Measurements from ENCODE around the gene AP5Z1. TPM values are rescaled to one million over a fixed set of nuclear protein-coding genes. Genes with fewer than 3 reads are reported as not detected.
A peak's percentile ranks its signal among the peaks of the same experiment; 100 is the strongest.

AP5Z1 gene
- total RNA-seq, 2 donors from 2014 or later: 31.0 to 34.7 TPM

- Histone ChIP-seq H3K9me3 (ENCODE audit: control insufficient read depth, low read length) (no peaks in the 10 kb centered on the region), H3K36me3 (ENCODE audit: control insufficient read depth, insufficient read depth, low read length) (peaks cover 13% of the 10 kb centered on the region), H3K27me3 (ENCODE audit: control insufficient read depth, insufficient read depth, low read length, poor library complexity, severe bottlenecking) (no peaks in the 10 kb centered on the region), H3K27ac (ENCODE audit: low read depth, low read length) (no peak overlapping the region), H3K9ac (ENCODE audit: extremely low read depth, low read length, poor library complexity, severe bottlenecking) (no peak overlapping the region), H3K4me3 (ENCODE audit: low read length) (no peak overlapping the region), H3K4me1 (ENCODE audit: control insufficient read depth, insufficient read depth, low read length) (peaks cover 7% of the 10 kb centered on the region)
- 96 to 97% methylated on average over 15 to 20 of the region's 20 CpGs for WGBS, 2 experiments (ENCODE audit: insufficient coverage in 1 of 2, insufficient read length in 1 of 2)
- Mint-ChIP-seq H3K9me3 (no peaks in the 10 kb centered on the region), H3K4me1 (peaks cover 12% of the 10 kb centered on the region), H3K36me3 (ENCODE audit: low read depth) (peaks cover 30% of the 10 kb centered on the region), H3K27ac (no peak overlapping the region), H3K4me3 (no peak overlapping the region), H3K27me3 (ENCODE audit: insufficient read depth) (no peaks in the 10 kb centered on the region)
- no peak for DNase-seq
- no peak for TF ChIP-seq CTCF (conservative IDR thresholded peaks at IDR 0.05)
These were observed 47.3 kb upstream of the AP5Z1 start for GRCh38 chr7:4727914-4728705.

DNA sequence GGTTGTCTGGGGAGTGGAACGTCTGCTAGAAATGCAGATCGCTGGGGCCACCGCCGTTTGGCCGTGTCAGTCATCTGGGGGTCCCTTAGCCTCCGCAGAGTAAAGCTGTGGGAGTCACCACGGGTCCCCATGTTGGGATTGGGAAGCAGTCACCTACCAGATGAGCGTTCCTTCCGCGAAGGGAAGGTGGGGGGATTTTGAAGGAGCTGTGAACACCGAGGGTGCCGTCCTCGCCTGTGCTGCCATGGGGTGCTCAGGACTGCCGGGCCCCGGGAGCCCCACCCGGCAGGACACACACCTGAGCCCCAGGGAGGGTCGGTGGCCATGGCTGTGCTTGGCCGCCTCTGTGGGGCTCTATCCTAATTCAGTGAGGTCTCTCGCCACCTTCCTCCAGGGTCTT lies 46.2 kb upstream of the AP5Z1 start:
- Mint-ChIP-seq H3K4me1 (peaks cover 12% of the 10 kb centered on the region), H3K36me3 (ENCODE audit: low read depth) (peaks cover 33% of the 10 kb centered on the region), H3K4me3 (no peak overlapping the region), H3K27me3 (ENCODE audit: insufficient read depth) (no peaks in the 10 kb centered on the region), H3K27ac (no peak overlapping the region), H3K9me3 (no peaks in the 10 kb centered on the region)
- DNase-seq: no peak
- WGBS, 2 experiments (ENCODE audit: insufficient coverage in 1 of 2, insufficient read length in 1 of 2): 93 to 96% methylated on average over 17 to 19 of the region's 19 CpGs
- peaks cover 13% of the 10 kb centered on the region for H3K36me3 ChIP-seq (ENCODE audit: control insufficient read depth, insufficient read depth, low read length)
- no peak overlapping the region for H3K4me3 ChIP-seq (ENCODE audit: low read length)
- no peak for TF ChIP-seq CTCF (conservative IDR thresholded peaks at IDR 0.05)
- H3K9me3 ChIP-seq (ENCODE audit: control insufficient read depth, low read length): no peaks in the 10 kb centered on the region
- H3K9ac ChIP-seq (ENCODE audit: extremely low read depth, low read length, poor library complexity, severe bottlenecking): no peak overlapping the region
- H3K4me1 ChIP-seq (ENCODE audit: control insufficient read depth, insufficient read depth, low read length): peaks cover 7% of the 10 kb centered on the region
- no peaks in the 10 kb centered on the region for H3K27me3 ChIP-seq (ENCODE audit: control insufficient read depth, insufficient read depth, low read length, poor library complexity, severe bottlenecking)
- H3K27ac ChIP-seq (ENCODE audit: low read depth, low read length): peak overlapping the region; percentile 57

- DNase-seq: no peak
- Histone ChIP-seq H3K4me3 (ENCODE audit: low read length) (no peak overlapping the region), H3K4me1 (ENCODE audit: control insufficient read depth, insufficient read depth, low read length) (no peaks in the 10 kb centered on the region), H3K27me3 (ENCODE audit: control insufficient read depth, insufficient read depth, low read length, poor library complexity, severe bottlenecking) (no peaks in the 10 kb centered on the region), H3K9me3 (ENCODE audit: control insufficient read depth, low read length) (no peaks in the 10 kb centered on the region), H3K27ac (ENCODE audit: low read depth, low read length) (no peak overlapping the region), H3K36me3 (ENCODE audit: control insufficient read depth, insufficient read depth, low read length) (peaks cover 13% of the 10 kb centered on the region), H3K9ac (ENCODE audit: extremely low read depth, low read length, poor library complexity, severe bottlenecking) (no peak overlapping the region)
- Mint-ChIP-seq H3K4me1 (peaks cover 4% of the 10 kb centered on the region), H3K27ac (peak overlapping the region; percentile 19), H3K4me3 (no peak overlapping the region), H3K27me3 (ENCODE audit: insufficient read depth) (no peaks in the 10 kb centered on the region), H3K9me3 (no peaks in the 10 kb centered on the region), H3K36me3 (ENCODE audit: low read depth) (peaks cover 32% of the 10 kb centered on the region)
- no peak for TF ChIP-seq CTCF (conservative IDR thresholded peaks at IDR 0.05)
- 94 to 95% methylated on average over 19 of the region's 19 CpGs for WGBS, 2 experiments (ENCODE audit: insufficient coverage in 1 of 2, insufficient read length in 1 of 2)
These were observed 45.1 kb upstream of the AP5Z1 start for GRCh38 chr7:4730276-4730675.
